Umbilical cord (tissue), 2 donors: ENCODE results near the gene DNAJC6. TPM values are rescaled to one million over a fixed set of nuclear protein-coding genes. Genes with fewer than 3 reads are reported as not detected.

ENCODE experiments used
- DNase-seq: peaks from one replicate; pipeline ENCODE4 v3.0.0-alpha.2; 2015; ENCODE audit warnings: low spot score
- total RNA-seq: library from RNA; depleted of rRNA; stranded (reverse); fragments of >200 nt; gene quantifications from one replicate; pipeline ENCODE4 v1.2.3, GENCODE V29; 2014; ENCODE audit warnings: low replicate concordance; ENCODE audit not compliant: insufficient read depth

The DNAJC6 gene
- total RNA-seq, 1 donor from 2014 or later: 4.1 TPM

DNA sequence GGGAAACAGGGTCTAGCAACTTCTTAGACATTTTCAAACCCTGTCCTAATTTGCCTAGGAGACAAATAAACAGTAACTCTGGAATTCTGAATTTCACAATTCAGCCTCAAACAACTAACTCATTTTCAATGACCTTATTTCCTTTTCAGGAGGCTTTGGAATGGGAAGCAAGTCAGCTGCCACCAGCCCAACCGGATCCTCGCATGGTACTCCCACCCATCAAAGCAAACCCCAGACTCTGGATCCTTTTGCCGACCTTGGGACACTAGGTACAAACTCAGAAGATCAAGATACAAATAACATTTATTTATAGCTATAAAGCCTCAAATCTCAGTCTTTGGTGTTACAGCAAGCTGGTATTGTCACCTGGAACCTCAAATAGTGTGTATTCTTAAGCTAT lies 92.3 kb downstream of the DNAJC6 start:
- DNase-seq: no peak

DNA sequence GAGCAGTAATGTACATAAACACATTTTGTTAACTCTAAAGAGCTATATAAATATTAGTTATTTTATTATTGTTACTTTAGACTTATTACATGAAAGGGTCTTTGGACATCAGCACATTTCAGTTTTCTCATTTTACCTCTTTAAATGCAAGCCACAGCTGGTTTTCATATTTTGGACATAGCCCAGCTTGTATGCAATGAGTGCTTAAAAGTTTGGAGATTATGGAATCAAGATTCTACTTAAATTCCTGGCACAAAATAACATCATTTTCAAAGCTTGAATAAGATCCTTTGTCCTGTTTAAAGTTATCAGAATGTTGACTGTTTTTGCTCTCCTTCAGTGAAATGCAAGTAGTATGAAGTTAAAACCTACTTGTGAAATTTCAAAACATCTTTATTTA lies 95.6 kb downstream of the DNAJC6 start:
- DNase-seq: peak; percentile 82

DNA sequence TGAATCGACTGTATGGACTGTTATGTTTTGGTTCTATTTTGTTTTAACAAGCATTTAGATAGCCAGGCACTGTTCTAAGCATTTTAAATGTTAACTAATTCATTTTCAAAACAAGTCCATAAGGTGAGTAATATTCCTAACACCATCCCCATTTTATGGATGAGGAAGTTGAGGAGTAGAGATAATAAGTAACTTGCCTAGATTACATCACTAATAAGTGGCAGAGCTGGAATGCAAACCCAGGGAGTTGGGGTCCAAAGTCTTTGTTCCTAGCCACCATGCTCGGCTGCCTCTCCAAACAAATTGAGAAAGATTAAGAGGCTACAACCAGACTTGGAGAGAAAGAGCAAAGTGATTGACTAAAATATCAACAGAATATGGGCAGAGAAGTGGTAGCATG lies 98.5 kb downstream of the DNAJC6 start:
- DNase-seq: no peak

DNA sequence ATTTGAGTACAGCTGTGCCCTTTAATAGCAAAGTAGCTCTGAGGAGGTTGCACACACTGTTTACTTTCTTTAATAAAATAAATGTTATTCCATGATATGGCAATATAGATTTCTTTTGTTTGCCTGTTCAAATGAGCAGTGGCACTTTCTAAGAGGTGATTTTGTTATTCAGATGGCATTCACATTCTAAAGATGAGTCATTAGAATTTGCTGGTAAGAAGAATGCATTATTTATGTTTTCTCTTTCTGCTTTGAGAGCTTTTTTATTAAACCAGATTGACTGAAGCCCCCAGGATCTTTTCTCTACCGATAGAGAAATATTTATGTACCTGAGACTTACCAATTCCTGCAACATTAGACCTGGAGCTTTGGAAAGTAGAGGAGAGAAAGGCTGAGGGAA lies 100.0 kb downstream of the DNAJC6 start:
- DNase-seq: no peak

DNA sequence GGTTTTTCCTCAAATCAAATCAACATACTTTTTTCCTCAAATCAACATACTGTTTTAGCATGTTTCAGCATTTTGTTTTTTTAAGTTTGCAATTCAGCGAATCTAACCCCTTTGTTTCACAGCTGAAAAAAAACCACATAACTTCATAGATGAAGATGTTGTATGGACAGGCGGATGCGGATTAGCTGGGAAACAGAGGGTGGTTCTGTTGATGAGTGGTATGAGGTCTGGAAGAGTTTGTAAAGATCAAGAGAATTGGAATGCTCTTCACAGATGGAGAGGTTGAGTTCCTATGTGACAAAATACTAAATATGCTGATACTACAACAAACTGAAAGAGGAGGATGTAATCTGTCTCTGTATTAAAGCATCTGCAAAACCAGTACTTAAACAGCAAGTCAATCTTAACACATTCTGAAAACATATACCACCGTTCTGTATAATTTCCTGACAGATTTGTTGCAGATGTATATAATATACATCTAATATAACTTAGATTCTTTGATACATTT lies 100.5 kb downstream of the DNAJC6 start:
- no peak for DNase-seq

DNA sequence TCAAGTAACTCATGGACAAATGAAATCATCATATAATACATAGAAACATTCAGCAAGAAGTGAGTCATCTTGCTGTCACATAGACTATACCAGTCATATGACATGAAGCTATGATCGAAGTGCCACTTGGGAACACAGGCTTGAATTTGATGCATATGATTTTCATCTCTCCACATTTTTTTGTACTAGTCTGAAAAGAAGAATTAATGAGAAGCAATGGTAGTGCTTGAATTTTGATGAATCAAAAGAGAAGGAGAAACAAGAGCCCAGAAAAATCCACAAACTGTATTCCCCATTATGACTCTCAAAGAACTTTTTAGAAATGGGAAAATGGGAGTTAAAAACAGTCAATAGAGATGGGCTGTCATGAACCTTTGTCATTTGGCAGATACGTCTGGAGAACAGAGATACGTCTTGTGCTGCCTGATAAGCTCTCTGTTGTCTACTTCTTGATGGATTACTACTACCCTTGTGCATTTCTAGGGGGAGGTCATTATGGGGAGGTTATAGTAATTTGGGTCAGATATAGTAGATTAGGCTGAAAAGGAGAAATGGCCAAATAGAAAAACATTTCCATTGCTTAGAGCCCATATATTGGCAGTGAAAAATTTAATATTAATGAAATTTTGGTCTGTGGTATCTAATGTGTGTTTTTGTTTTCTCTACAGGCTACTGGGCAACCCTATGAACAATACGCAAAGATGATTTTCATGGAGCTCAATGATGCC lies 103.1 kb downstream of the DNAJC6 start:
- DNase-seq: no peak

DNA sequence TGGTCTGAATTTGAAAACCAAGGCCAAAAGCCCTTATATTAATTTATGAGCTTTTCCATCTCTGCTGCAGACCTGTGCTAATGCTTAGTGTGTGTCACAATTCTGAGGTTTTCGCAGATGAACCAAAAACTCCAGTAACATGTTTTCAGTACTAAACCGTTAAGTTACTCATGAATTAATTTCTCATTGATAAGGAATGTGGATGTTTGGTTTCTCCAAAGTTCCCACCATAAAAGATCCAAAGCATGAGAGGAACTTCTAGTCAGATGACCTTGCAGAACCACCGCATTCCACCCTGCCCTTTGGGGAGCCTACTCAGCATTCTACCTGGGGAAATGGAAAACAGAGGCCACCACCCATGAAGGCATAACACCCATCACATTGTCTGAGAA lies 103.6 kb downstream of the DNAJC6 start:
- DNase-seq: no peak

DNA sequence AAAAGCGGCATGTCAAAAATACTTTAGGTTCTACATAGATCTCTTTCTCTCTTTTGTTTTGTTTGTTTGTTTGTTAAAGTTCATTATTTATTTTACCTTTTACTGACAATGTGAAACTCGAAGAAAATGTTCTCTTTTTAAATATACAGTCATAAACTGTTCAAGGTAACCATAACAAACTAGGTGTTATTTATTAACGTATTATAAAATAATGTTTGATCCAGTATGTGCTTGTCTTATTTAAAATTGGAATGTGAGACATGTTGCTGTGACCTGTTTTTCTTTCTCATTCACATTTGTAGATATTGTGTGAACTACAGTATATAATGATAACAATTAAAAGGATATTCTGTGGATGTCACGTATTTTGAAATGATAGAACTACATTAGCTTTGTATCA lies 105.2 kb downstream of the DNAJC6 start:
- no peak for DNase-seq

DNA sequence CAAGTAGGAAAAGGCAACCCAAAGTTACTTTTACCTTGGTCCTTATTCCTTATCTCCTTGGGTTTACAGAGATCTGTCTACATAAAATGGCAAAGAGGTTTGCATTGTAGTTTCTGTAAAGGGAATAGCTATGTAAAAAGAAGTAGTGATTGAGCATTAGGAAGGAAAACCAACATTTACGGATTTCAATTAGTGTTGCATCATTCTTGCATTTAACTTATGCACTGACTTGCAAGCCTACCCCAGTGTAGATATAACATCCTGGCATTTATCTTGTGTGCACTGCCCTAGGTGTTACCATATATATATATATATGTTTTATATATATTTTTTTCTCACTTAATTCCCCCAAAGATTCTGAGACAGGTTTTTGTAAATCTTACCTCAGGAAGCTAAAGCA lies 107.4 kb downstream of the DNAJC6 start:
- DNase-seq: no peak

DNA sequence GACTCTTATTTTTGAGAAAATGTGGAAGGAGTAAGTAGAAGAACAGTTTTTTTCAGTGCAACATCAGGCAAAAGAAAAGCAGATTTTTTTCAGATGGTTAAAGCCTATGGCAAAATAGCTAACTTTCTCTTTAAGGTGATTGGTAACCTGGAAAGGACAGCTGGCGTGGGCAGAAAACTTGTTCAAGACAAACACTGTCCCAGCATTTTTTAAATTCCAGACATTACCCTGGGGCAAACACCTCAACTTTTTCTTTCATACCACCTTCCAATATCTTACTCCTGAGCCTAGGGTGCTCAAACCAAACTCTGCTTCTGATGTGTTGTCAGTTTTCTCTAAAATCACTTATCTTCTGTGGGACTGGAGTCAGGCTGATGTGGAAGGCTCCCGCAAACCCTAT lies 108.4 kb downstream of the DNAJC6 start:
- DNase-seq: peak; percentile 36

DNA sequence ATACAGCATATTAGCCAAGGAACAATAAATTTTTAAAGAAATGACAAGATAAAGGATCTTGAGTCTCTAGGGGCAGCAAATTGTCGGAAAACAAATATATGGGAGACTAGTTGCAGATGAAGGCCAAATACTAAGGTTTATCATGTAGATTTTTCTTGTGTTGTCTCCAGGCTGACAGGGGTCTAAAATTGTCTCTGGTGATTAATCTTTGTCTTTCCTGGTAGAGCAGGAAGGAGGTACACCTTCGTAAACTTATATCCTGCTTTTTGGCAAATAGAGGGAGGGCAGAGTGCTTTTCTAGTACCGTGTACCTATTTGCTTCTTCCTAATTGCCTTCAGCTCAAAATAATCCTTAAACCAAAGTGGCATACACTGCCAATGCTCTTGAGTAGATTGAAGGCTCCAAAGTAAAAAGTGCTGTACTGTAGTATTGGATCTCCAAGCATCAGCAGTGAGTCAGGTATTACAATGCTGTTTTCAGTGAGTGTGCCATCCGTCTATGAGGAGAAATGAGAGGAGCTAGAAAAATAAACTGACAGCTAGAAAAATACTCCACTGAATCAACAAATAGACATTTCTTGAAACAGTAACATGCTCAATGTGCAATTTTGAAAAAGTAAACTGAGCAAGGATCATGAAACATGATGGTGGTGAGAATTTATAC lies 109.3 kb downstream of the DNAJC6 start:
- DNase-seq: no peak

DNA sequence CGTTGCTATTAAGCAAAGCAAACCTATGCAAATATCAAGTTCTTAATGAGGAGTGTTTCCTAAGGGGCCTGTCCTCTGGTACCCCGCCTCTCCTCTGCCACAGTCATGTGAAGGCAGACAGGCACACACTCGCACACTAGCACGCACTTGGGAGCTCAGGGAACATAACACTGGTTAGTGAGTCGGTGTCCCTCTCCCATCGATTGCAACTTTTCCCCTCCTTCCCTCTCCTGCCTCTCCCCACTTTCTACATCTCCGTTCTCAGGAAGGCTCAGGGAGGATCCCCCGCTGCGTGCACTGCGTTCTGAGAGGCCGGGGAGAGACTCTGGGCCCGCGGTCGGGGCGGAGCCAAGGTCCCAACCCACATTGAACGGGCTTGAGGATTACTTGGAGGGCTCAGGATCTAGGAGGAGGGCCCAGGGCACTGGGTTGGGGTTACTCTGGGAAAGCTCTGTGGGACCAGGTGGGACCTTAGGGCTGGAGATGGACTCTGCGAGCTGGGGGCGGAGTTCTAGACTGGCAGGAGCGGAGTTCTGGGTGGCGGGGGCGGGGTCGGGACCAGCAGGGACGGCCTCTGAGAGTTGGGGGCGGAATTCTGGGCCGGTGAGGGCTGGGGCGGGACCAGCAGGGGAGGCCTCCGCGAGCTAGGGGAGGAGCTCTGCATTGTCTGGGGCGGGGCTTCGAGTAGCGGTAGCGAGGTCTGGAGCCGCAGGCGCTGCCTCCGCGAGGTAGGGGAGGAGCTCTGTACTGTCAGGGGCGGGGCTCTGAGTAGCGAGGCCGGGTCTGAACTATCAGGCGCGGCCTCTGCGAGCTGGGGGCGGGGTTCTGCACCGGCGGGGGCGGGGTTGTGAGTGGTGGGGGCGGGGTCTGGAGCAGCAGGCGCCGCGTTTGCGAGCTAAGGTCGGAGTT lies 110.6 kb downstream of the DNAJC6 start:
- DNase-seq: peak; percentile 99

DNA sequence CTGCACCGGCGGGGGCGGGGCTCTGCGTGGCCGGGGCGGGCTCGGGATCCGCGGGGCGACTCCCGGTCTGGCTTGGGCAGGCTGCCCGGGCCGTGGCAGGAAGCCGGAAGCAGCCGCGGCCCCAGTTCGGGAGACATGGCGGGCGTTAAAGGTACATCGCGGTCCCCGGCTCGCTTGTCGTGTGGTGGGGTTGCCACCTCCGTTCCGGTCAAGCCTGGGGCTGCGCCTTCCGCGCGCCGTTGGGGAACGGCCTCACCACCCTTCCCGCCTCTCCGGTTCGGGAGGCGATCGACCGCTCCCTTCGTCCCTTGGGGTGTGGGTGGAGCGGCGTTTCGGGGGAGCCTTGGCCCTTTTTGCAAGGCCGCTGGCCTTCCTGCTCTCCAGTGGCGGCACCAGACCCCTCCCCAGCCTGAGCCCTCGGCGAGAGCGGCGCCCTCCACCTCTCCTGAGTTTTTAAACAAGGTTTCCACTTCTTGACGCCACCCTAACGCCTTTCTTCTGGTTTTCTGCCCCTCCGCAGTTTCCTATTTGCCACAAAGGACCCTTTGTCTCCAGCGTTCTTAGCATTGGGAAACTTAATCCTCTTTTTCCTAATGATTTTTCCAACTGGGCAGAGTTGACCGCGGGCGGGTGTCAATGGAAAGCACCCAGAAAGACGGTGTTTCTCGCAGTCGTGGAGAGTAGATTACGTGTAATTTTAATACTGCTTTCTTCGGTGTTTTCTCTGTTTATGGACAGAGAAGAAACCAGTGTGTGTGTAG lies 111.4 kb downstream of the DNAJC6 start, which contains the start of the genes LEPR and LEPROT:
LEPR (plus strand) TSS at position 79 of the 761 bp plus-strand sequence. CDS start 144,898 bp downstream, outside the sequence.
LEPROT (plus strand) TSS at position 79 of the 761 bp plus-strand sequence; CDS start at position 136, 57 bp downstream.
- no peak for DNase-seq

DNA sequence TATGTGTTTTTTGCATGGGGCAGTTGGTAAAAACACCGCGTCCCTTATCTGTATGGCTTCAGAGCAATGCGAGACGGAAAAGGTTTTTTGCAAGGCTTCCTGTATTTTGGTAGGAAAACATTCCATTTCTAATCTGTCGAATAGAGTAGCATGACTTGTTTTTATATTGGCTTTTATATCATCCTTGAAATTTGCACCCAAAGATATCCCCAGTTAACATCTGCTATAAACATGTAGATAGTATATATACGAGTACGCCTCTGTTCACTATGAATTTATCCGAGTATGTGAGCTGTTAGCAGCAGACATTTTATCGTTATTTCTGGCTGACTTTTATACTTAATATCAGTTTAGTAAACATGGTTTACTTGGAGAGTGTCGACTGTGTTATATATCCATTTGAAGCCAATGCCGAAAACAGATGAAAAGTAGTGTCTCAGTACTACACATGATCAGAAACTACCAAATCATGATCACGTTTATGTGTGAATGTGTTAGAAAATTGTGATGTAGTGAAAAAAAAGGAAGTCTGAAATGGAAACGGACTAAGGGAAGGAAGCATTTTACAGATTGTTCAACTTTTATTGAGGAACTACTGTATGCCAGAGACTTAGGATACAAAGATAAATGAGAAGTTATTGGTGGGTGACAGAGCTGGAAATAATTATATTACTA lies 112.1 kb downstream of the DNAJC6 start:
- DNase-seq: peak; percentile 66

DNA sequence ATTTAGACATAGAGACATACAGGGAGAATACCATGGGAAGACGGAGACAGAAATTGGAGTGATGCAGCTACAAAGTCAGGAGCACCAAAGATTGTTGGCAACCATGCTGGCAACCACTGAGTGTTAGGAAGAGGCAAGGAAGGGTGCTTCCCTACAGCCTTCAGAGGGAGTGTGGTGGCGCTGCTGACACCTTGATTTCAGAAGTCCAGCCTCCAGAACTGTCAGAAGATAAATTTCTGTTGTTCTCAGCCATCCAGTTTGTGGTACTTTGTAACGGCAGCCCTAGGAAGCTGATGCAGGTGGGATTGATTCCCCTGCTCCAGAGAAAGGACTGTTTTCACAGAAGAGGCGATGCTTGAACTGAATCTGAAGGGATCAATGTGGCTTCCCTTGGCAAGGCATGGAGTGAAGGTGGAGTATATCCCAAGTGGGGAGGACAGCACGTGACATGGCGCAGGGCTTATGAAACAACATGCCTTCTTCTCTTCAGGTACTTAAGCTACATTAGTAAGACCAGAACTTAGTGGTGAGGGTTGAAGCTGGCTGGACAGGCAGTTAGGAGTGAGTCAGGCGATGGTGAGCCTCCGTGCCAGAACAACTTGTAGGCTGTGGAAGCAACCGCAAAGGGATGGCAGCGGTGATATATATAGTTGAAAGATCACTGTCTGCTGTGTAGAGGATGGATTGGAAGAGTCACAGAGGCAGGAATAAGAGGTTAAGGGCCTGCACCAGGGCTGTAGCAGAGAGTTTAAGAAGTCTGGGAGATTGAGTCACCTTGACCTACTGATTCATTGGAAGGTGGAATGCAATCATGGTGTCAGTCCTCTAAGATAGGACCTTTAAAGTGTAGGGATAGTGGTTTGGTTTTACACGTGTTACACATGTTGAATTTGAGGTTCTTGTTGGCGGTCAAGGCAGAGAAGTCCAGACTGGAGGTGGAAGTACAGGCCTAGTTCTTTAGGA lies 113.2 kb downstream of the DNAJC6 start:
- no peak for DNase-seq

DNA sequence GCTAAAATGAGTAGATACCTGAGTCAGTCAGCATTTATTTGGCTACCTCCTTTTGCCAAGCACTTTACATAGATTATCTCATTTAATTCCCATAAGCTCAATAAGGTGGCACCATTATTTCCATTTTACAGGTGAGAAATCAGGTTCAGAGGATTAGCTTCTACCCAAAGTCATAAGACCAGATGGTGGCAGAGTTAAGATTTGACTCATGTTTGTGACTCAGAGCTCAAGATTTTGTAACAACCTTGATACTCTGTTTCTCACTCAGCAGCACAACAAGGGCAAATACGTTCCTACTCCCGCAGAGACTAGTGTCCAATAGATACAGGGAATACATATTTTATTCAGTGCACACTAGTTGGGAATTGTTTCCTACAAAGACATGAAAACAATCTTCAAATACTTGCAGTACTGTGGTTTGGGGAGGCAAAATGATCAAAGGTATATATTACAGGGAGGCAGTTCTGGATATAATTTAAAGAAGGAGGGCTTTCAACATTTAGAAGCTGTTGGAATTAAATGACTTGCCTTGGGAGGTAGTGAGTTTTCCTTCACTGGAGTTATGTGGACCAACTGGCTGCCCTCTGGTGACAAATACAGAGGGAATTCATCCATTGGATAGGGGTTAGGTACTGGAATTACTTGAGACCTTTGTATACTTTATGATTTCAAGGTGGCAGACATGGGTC lies 114.7 kb downstream of the DNAJC6 start:
- DNase-seq: no peak

DNA sequence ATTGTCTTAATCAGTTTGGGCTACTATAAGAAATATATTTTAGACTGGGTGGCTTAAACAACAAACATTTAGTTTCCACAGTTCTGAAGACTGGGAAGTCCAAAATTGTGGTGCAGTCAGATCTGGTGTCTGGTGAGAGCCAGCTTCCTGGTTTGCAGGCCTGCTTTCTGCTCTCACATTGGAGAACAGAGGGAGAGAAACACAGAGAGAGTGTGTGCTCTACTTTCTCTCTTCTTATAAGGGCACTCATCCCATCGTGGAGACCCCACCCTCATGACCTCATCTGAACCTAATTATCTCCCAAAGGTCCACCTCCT lies 115.2 kb downstream of the DNAJC6 start:
- no peak for DNase-seq

DNA sequence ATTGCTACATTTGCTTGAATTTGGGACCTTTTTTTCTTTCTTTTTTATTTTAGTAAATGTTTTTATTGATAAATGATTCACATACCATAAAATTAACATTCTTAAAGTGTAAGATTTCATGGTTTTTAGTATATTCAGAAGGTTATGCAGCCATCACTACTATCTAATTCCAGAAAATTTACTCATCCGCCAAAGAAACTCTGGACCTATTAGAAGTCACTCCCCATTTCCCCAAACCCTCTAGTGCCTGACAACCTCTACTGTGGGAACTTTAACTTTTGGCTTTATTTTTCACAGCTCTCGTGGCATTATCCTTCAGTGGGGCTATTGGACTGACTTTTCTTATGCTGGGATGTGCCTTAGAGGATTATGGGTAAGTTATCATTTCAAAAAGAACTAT lies 115.7 kb downstream of the DNAJC6 start:
- DNase-seq: no peak

DNA sequence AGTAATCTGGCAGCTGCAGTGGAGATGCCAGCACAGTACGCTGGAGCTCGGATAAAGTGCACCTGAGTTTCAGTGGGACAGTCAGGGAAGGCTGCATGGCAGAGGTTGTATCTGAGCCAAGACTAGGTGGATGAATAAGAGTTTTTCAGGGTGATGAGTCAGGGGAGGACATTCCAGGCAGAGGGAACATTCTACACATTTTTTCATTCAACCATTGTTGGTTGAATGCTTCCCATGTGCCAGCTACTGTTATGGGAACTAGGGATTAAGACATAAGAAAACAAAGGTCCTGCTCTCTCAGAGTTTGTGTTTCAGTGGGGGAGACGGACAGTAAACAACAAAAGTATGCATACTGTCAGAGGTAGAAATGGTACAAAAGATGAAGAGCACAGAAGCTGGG lies 116.4 kb downstream of the DNAJC6 start:
- no peak for DNase-seq
